GM18868 (cell line): ENCODE measurements around the gene HTR7.
A peak's percentile ranks its signal among the peaks of the same experiment; 100 is the strongest.

ENCODE experiments used
- ATAC-seq: cut with Tn5 transposase; IDR thresholded peaks from one replicate; pipeline ENCODE4 v1.9.1; 2021; ENCODE audit warnings: mild to moderate bottlenecking, moderate library complexity; ENCODE audit not compliant: unreplicated experiment

HTR7 gene

DNA sequence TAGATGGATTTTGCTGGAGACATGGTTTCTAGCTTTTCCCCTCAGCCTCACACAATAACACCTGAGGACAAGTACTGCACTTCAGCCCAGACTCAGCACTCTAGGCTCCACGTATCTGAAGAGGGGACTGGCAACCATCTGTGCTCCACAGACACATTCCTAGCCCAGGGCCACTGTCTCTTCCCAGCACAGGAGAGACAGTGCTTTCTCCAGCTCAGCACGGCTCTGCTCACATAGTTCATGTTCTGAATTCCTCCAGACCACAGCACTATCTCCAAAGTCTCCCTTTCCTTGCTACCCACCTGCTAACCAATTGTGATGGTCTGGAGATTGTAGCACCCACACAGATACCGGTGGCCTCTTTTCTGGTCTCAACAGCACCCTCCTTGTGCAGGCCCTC, 114.5 kb downstream of the HTR7 start:
- no peak for ATAC-seq

DNA sequence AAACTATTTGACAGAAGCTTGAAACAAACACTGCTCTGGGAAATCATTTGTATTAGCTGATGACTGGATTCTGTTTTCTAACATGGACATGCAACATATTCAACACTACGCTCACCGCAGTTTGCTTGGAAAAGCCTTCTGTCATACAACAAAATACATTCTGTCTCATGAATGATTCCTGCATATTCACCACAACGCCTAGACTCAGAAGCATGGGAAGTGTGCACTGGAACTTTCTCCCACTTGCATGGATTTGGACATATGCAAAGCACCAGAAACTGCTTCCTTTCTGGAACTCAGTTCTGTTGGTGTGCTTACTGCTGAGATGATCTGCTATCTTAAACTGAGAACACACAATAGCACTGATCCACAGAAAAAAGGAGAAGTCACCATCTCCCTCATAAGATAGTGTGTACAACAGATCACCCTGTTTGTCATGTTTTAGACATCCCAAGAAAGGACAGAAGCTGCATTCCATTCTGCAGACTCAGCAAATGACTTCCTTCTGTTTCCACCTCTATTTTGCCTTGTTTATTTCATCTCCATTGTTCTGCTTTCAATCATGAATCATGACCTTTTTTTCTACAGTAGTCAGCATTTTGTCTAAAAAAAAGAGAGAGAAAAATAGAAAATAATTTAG, 115.8 kb downstream of the HTR7 start:
- no peak for ATAC-seq

DNA sequence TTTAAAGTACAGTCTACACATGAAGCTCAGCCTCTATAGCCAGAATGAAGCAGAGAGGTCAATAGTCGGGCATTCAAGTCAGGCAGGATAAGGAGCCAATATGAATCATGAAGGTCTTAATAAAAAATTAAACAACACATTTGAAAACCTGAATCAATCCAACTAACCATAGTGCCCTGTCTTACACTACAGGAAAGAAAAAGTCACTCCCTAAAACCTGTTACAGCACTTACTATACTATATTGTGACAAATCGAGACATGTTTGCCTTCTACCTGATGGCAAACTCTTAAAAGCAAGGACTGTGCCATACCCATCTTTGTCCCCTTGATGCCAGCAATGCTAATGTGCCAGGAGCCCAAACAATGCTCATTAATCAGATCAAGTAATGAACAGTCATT, 117.6 kb downstream of the HTR7 start:
- no peak for ATAC-seq

DNA sequence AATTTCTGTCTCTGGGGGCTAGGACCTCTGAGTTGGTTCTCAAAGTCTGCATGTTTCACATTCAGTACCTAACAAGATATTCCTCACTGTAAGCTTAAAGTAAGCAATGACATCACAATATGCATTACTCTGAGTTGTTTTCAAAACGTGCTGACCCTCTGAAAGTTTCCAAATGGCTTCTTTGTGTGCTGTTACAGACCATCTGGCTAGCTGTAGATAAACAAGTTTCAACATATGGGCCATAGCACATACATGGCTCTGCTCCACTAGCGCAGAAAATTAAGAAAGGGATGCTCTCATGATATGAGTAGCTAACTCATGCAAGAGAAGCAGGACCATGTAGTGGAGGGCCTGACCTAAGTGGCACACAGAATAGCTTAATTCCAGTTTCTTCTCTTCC, 119.0 kb downstream of the HTR7 start:
- ATAC-seq: no peak

DNA sequence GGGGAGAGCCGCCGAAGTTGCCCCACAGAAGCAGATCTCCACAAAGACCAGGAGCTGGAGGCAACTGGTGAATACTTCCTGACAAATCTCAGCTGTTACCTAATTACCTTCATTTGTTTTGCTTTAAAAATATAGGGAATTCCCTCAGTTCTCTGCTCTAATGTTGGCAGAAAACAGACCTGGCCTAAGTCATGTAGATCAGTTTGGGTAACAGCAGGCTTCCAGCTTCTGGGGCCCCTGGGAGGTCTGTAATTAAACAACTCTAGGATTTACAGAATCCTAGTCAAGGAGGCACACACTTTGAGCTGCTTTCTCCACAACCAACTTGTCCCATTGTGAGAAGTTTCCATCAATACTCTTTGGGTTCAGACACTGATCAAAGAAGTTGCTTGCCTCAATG, 123.4 kb downstream of the HTR7 start:
- ATAC-seq: no peak

DNA sequence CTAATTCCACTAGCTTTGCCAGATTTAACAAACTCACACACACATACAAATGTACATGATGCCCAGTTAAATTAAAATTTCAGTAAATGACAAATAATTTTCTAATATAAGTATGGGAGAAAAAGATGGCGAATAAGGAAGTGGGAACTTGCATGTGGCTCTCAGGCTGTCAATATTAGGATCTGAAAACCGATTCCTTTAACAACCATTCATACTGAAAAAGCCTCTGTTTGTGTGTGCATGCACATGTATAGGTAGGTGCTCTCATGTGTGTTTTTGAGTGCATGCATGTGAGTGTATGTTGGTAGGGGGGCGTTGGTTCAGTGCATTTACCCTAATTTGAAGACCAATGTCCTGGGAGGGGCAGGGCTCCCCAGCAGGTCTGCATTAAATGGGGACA, 125.3 kb downstream of the HTR7 start:
- peak; percentile 74 for ATAC-seq

DNA sequence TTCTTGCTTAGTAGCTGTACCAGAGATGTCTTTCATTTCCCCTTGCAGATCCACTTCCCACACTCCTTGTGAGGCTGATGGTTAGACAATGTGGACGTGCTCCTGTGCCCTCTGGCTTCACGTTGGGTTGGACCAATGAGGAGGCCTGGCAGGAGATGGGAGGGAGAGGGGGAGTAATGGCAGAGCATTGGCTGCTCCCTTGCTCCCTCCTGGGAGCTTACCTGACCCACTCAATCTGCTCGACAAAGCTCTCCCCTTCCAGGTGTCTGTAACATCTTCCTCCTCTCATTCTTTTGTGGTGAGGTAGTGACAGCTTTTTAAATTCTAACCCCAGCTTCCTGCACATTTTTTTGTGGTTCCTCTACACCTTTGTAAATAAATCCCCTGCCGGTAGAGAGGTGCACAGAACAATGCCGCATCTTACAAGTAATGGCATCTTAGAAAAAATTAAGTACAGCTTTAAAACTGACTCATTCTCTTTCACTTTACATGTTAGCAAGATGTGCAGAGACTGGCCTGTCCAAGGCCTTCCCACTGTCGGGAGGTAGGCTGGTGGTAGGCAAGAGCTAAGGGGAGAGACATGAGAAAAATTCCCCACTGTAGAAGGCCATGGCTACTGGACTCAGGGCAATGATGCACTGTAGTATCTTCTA, 134.3 kb downstream of the HTR7 start:
- no peak for ATAC-seq

DNA sequence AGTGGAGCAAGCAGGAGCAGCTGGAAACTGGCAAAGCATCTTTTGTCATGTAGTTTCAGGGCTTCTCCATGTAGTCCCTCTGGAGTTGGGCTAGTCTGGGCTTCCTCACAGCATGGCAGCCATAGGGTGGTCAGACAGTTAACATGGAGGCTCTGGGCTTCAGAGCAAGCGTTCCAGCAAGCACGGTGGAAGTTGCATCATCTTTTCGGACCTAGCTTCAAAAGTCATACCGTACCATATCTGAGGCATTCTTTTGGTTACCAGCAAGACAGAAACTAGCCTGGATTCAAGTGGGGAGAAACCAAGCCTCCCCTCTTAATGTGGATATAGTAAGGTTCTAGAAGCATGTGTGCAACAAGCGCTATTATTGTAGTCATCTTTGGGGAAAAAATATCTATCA, 135.0 kb downstream of the HTR7 start:
- no peak for ATAC-seq

DNA sequence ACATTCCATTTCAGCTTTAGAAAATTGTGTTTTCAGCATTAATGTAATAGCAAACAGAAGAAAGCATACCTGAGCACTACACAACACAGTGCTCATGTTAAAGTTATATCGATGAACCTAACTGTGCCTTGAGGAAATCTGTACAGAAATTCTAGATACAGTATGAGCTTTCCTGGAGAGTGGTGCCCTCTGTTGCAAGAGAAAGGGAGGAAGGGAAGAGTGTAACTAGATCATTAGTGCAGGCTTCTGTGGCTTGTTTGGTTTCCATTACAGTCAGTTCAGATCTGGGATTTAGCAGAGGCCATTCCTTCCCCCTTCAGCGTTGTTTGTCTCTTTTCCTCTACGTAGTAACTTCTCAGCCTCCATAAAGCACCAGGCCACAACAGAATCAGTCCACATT, 139.7 kb downstream of the HTR7 start:
- ATAC-seq: no peak

DNA sequence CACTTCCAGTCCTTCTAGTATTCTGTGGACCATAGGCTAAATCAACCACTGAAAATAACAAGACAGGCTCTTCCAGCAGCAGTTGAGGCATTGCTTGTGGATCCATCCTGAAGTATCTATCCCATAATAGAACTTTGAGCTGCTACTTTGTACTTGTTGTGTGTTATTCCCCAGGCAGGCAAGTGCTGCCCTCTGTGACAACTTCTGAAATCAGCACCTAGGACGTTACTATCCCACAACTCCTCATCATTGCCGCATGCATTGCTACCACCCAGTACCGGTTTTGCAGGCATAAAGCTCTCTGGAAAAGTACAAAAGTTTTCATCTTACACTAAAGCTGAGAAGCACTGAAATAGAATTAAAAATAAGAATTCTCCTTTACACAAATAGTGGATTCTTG, 145.3 kb downstream of the HTR7 start:
- no peak for ATAC-seq

DNA sequence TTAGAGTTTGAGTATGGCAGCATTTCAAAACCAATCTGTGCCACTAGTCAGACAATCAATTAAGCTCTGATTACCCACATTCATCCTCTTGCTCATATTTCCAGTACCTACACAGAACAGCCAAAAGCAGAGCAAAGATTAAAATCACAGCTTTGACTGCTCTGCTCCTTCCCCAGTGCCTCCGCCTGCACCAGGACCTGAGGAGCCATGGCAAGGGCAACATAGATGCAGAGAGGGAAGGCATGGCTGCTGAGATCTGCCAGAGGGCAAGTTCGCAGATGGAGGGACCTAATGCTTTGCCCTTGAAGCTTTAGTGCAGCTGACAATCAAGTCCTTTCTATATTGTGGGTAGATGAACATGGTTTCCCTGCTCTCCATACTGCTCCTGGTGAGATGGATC, 148.1 kb downstream of the HTR7 start:
- no peak for ATAC-seq

DNA sequence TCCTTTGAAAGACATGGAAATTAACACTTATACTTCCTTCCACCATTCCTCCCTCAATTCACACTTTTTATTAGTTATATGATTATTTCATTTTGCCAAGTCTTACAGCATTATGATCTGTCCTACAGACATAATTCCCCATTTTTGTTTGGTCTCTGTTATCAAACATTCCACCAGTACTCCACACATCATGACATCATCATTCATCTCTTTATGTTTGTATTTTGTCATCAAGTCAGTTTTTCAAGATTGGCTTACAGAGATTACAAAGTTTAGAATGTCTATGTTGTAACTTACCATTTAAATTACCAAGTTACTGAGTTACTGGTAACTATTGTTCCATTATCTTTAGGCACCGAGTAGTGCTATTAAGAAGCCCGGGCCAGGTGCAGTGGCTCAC, 150.2 kb downstream of the HTR7 start:
- ATAC-seq: no peak

DNA sequence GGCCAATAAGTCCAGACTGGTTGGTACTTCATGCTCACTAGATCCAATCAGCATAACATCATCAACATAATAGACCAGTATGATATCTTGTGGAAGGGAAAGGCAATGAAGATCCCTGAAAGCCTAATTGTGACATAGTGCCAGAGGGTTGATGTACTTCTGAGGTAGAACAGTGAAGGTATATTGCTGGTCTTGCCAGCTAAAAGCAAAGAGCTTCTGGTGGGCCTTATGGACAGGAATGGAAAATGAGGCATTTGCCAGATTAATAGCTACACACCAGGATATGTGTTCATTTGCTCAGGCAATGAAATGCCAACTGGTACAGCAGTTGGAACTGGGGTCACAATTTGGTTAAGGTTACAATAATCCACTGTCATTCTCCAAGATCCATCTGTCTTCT, 156.4 kb downstream of the HTR7 start:
- ATAC-seq: no peak

DNA sequence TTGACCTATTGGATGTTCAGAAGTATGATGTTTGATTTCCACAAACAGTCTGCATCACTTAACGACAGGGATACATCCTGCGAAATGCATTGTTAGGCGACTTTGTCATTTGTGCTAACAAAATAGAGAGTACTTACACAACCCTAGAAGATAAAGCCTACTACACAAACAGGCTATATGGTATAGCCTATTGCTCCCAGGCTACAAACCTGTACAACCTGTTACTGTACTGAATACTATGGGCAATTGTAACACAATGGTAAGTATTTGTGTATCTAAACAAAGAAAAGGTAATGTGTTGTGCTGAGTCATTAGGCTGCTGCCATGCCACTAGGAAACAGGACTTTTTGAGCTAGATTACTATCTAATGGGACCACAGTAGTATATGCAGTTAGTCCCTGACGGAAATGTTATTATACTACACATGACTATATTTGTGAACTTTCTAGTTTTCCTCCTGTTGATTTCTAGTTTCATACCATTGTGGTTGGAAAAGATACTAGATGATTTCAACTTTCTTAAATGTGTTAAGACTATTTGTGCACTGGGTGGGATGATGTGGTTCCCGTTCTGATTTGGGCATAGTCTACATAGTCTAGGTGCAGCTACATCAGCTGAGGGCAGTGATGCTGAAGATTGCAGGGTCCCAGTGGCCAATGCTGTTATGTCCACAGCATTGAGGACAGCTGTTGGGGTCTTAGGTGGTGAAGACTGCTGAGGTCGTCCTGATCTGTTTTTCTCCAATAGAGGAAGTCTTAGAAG, 161.7 kb downstream of the HTR7 start:
- ATAC-seq: no peak
